Smooth muscle cell (in vitro differentiated cells): ENCODE measurements around the gene ZNF333. TPM values are rescaled to one million over a fixed set of nuclear protein-coding genes. Genes with fewer than 3 reads are reported as not detected.
"Not testable (repeated sequence)": the region's sequence is repeated elsewhere in the genome, so short reads cannot be mapped to it uniquely, and the experiment has no call there.

Experiments used
- DNase-seq: peaks from one replicate; lab custom pipeline; 2025; ENCODE audit not compliant: unreplicated experiment; lab: John Stamatoyannopoulos, UW
- H2AFZ ChIP-seq: fragments of 200-600 bp; sonication (generic); 2 replicates; pipeline ENCODE4 v1.6.0; 2016; ENCODE audit warnings: antibody characterized with exemption, low read depth, mild to moderate bottlenecking
- H3F3A ChIP-seq: fragments of 200-600 bp; sonication (generic); 2 replicates; pipeline ENCODE4 v1.6.0; 2017; ENCODE audit warnings: antibody characterized with exemption, low read depth
- H3K27ac ChIP-seq: fragments of 200-600 bp; sonication (generic); 2 replicates; pipeline ENCODE4 v1.5.1; 2016; ENCODE audit warnings: low read depth, mild to moderate bottlenecking
- H3K27me3 ChIP-seq: fragments of 200-600 bp; sonication (generic); 2 replicates; pipeline ENCODE4 v1.6.1; 2016; ENCODE audit warnings: low read depth, mild to moderate bottlenecking
- H3K36me3 ChIP-seq: fragments of 200-600 bp; sonication (generic); 2 replicates; pipeline ENCODE4 v1.5.1; 2016; ENCODE audit warnings: low read depth
- H3K4me1 ChIP-seq: fragments of 200-600 bp; sonication (generic); 2 replicates; pipeline ENCODE4 v1.5.1; 2016; ENCODE audit warnings: low read depth
- H3K4me2 ChIP-seq: fragments of 200-600 bp; sonication (generic); 2 replicates; pipeline ENCODE4 v1.6.0; 2016; ENCODE audit warnings: mild to moderate bottlenecking
- H3K4me3 ChIP-seq: fragments of 200-600 bp; sonication (generic); 2 replicates; pipeline ENCODE4 v1.5.1; 2016; ENCODE audit warnings: mild to moderate bottlenecking
- H3K79me2 ChIP-seq: fragments of 200-600 bp; sonication (generic); 2 replicates; pipeline ENCODE4 v1.6.0; 2016; ENCODE audit warnings: low read depth, mild to moderate bottlenecking
- H3K9ac ChIP-seq: fragments of 200-600 bp; sonication (generic); 2 replicates; pipeline ENCODE4 v1.6.0; 2016; ENCODE audit warnings: low read depth
- H3K9me3 ChIP-seq: fragments of 200-600 bp; sonication (generic); replicated peaks from 2 replicates; pipeline ENCODE4 v1.5.1; 2016; ENCODE audit warnings: low read depth
- H4K20me1 ChIP-seq: fragments of 200-600 bp; sonication (generic); 2 replicates; pipeline ENCODE4 v1.6.0; 2016; ENCODE audit warnings: low read depth
- CTCF ChIP-seq: fragments of 200-600 bp; sonication (generic); IDR thresholded peaks from 2 replicates; pipeline ENCODE4 v1.5.1; 2017; ENCODE audit warnings: borderline replicate concordance, mild to moderate bottlenecking, antibody characterized with exemption; ENCODE audit not compliant: insufficient read depth, poor library complexity, severe bottlenecking
- WGBS: methylation state at CpG from one replicate; pipeline ENCODE4 v1.1.7; 2016; ENCODE audit warnings: low lambda C conversion rate; 5-methylcytosine and 5-hydroxymethylcytosine counted together
- polyA plus RNA-seq: library from polyadenylated mRNA; unstranded; fragments of >200 nt; fragmentation: Nextera tagmentation; extraction: Ambion mirVana; gene quantifications from 2 replicates; pipeline ENCODE4 v1.2.1, GENCODE V29; 2016
- total RNA-seq: library from RNA; depleted of rRNA; stranded (reverse); fragments of >200 nt; gene quantifications from 2 replicates; pipeline ENCODE4 v1.2.3, GENCODE V29; 2014

ZNF333 gene
- total and polyA plus RNA-seq, 2 experiments from 2014 or later: 14.8 to 16.0 TPM

- Histone ChIP-seq H3K27me3 (no peaks in the 10 kb centered on the region), H3K4me1 (no peaks in the 10 kb centered on the region), H2AFZ (no peak overlapping the region), H3K9ac (no peak overlapping the region), H3K4me2 (no peak overlapping the region), H3F3A (no peaks in the 10 kb centered on the region), H3K79me2 (no peaks in the 10 kb centered on the region), H4K20me1 (no peaks in the 10 kb centered on the region), H3K4me3 (no peak overlapping the region), H3K36me3 (no peaks in the 10 kb centered on the region), H3K9me3 (no peaks in the 10 kb centered on the region), H3K27ac (no peak overlapping the region)
- WGBS: 100% methylated on average over 2 of the region's 2 CpGs
- no peak for TF ChIP-seq CTCF
- DNase-seq: no peak
Observed at GRCh38 chr19:14762111-14762510, 72.3 kb downstream of the ZNF333 start.

GRCh38 chr19:14763497-14764145 is 73.8 kb downstream of the ZNF333 start:
- no peak overlapping the region for H3K4me2 ChIP-seq
- H3K4me1 ChIP-seq: no peaks in the 10 kb centered on the region
- no peaks in the 10 kb centered on the region for H3K27me3 ChIP-seq
- no peaks in the 10 kb centered on the region for H4K20me1 ChIP-seq
- H3K36me3 ChIP-seq: no peaks in the 10 kb centered on the region
- H3K9ac ChIP-seq: no peak overlapping the region
- DNase-seq: no peak
- 73% methylated on average over 4 of the region's 4 CpGs for WGBS
- no peaks in the 10 kb centered on the region for H3K9me3 ChIP-seq
- TF ChIP-seq CTCF: no peak
- H3K79me2 ChIP-seq: no peaks in the 10 kb centered on the region
- no peak overlapping the region for H3K4me3 ChIP-seq
- H3F3A ChIP-seq: no peaks in the 10 kb centered on the region
- H3K27ac ChIP-seq: no peak overlapping the region
- H2AFZ ChIP-seq: no peak overlapping the region

GRCh38 chr19:14764401-14764800 is 74.6 kb downstream of the ZNF333 start:
- H3K27ac ChIP-seq: no peak overlapping the region
- no peaks in the 10 kb centered on the region for H3K79me2 ChIP-seq
- no peaks in the 10 kb centered on the region for H3K36me3 ChIP-seq
- H4K20me1 ChIP-seq: no peaks in the 10 kb centered on the region
- H3F3A ChIP-seq: no peaks in the 10 kb centered on the region
- no peak overlapping the region for H3K9ac ChIP-seq
- no peaks in the 10 kb centered on the region for H3K4me1 ChIP-seq
- no peak overlapping the region for H3K4me3 ChIP-seq
- TF ChIP-seq CTCF: no peak
- no peak for DNase-seq
- no peak overlapping the region for H2AFZ ChIP-seq
- no peak overlapping the region for H3K4me2 ChIP-seq
- no peaks in the 10 kb centered on the region for H3K27me3 ChIP-seq
- no peaks in the 10 kb centered on the region for H3K9me3 ChIP-seq
- 94% methylated on average over 6 of the region's 9 CpGs for WGBS

- not testable (repeated sequence) for H4K20me1 ChIP-seq, H3K4me1 ChIP-seq, H3K4me2 ChIP-seq, H3K9ac ChIP-seq, H3F3A ChIP-seq, H3K36me3 ChIP-seq, H3K27ac ChIP-seq, H2AFZ ChIP-seq, DNase-seq, H3K9me3 ChIP-seq, H3K79me2 ChIP-seq, H3K4me3 ChIP-seq, H3K27me3 ChIP-seq
- WGBS: 94% methylated on average over 12 of the region's 18 CpGs
Observed at GRCh38 chr19:14765403-14765802, 75.6 kb downstream of the ZNF333 start.

- DNase-seq, H3K9ac ChIP-seq, H3K4me2 ChIP-seq, H3K27me3 ChIP-seq, H4K20me1 ChIP-seq, H3K36me3 ChIP-seq, H3K4me1 ChIP-seq, H3K27ac ChIP-seq, H3K79me2 ChIP-seq, H3K9me3 ChIP-seq, H3K4me3 ChIP-seq, H2AFZ ChIP-seq, H3F3A ChIP-seq: not testable (repeated sequence)
- 87% methylated on average over 14 of the region's 15 CpGs for WGBS
Observed at GRCh38 chr19:14765841-14766240, 76.0 kb downstream of the ZNF333 start.
